ENCODE results near the gene CTNND2. TPM values are rescaled to one million over a fixed set of nuclear protein-coding genes. Genes with fewer than 3 reads are reported as not detected.

The CTNND2 gene
- total and polyA plus RNA-seq, 4 donors, result 0.05 to 0.50 (median 0.27) TPM

- Histone ChIP-seq H3K4me1 (ENCODE audit: control insufficient read depth in 4 of 4, insufficient read depth in 4 of 4, low read length in 3 of 4) (no peaks in the 10 kb centered on the region), H3K27me3 (ENCODE audit: control insufficient read depth in 4 of 4, insufficient read depth in 4 of 4, low read length in 3 of 4) (no peaks in the 10 kb centered on the region), H3K9me3 (ENCODE audit: control insufficient read depth in 4 of 4, low read length in 3 of 4) (no peaks in the 10 kb centered on the region), H3K36me3 (ENCODE audit: control insufficient read depth in 4 of 4, insufficient read depth in 3 of 4, low read depth in 1 of 4, low read length in 3 of 4) (no peaks in the 10 kb centered on the region), H3K27ac (ENCODE audit: low read depth in 1 of 2, low read length in 2 of 2) (no peak overlapping the region), H3K9ac (ENCODE audit: low read depth in 1 of 2, low read length in 2 of 2) (no peak overlapping the region), H3K4me3 (ENCODE audit: low read depth in 1 of 3, low read length in 3 of 3) (no peak overlapping the region)
- DNase-seq (ENCODE audit: low spot score), result no peak
- WGBS, result 78% methylated on average over 2 of the region's 2 CpGs
- TF ChIP-seq YY1 (IDR thresholded peaks at IDR 0.05), result no peak
Measured at GRCh38 chr5:10974850-10975249, 929.4 kb downstream of the CTNND2 start.

- DNase-seq (ENCODE audit: low spot score), result no peak
- Histone ChIP-seq H3K27me3 (ENCODE audit: control insufficient read depth in 4 of 4, insufficient read depth in 4 of 4, low read length in 3 of 4) (no peaks in the 10 kb centered on the region), H3K4me3 (ENCODE audit: low read depth in 1 of 3, low read length in 3 of 3) (no peak overlapping the region), H3K9me3 (ENCODE audit: control insufficient read depth in 4 of 4, low read length in 3 of 4) (no peaks in the 10 kb centered on the region), H3K27ac (ENCODE audit: low read depth in 1 of 2, low read length in 2 of 2) (no peak overlapping the region), H3K36me3 (ENCODE audit: control insufficient read depth in 4 of 4, insufficient read depth in 3 of 4, low read depth in 1 of 4, low read length in 3 of 4) (no peaks in the 10 kb centered on the region), H3K9ac (ENCODE audit: low read depth in 1 of 2, low read length in 2 of 2) (no peak overlapping the region), H3K4me1 (ENCODE audit: control insufficient read depth in 4 of 4, insufficient read depth in 4 of 4, low read length in 3 of 4) (no peaks in the 10 kb centered on the region)
- TF ChIP-seq GABPA (IDR thresholded peaks at IDR 0.05 in 1 of 2, conservative IDR thresholded peaks at IDR 0.05 in 1 of 2) (no peak), NR2F2 (IDR thresholded peaks at IDR 0.05) (no peak), CTCF (IDR thresholded peaks at IDR 0.05; ENCODE audit: low read depth, low read length, missing input control) (no peak), JUND (IDR thresholded peaks at IDR 0.05) (no peak), FOXA2 (IDR thresholded peaks at IDR 0.05) (no peak), REST (IDR thresholded peaks at IDR 0.05) (no peak)
- WGBS, result 93% methylated on average over 14 of the region's 14 CpGs
Measured at GRCh38 chr5:10973316-10973715, 930.9 kb downstream of the CTNND2 start.

GRCh38 chr5:10969684-10970180 lies 934.5 kb downstream of the CTNND2 start:
- Histone ChIP-seq H3K36me3 (ENCODE audit: control insufficient read depth in 4 of 4, insufficient read depth in 3 of 4, low read depth in 1 of 4, low read length in 3 of 4) (no peaks in the 10 kb centered on the region), H3K4me3 (ENCODE audit: low read depth in 1 of 3, low read length in 3 of 3) (no peak overlapping the region), H3K9ac (ENCODE audit: low read depth in 1 of 2, low read length in 2 of 2) (no peak overlapping the region), H3K27ac (ENCODE audit: low read depth in 1 of 2, low read length in 2 of 2) (no peak overlapping the region), H3K27me3 (ENCODE audit: control insufficient read depth in 4 of 4, insufficient read depth in 4 of 4, low read length in 3 of 4) (no peaks in the 10 kb centered on the region), H3K9me3 (ENCODE audit: control insufficient read depth in 4 of 4, low read length in 3 of 4) (no peaks in the 10 kb centered on the region), H3K4me1 (ENCODE audit: control insufficient read depth in 4 of 4, insufficient read depth in 4 of 4, low read length in 3 of 4) (no peaks in the 10 kb centered on the region)
- 63% methylated on average over 8 of the region's 8 CpGs for WGBS
- DNase-seq (ENCODE audit: low spot score), result no peak
- TF ChIP-seq ZBTB33 (IDR thresholded peaks at IDR 0.05), result no peak
- TF ChIP-seq HNF4A (conservative IDR thresholded peaks at IDR 0.05), result no peak
- TF ChIP-seq FOXA2 (IDR thresholded peaks at IDR 0.05), result no peak
- no peak for TF ChIP-seq EGR1 (IDR thresholded peaks at IDR 0.05; ENCODE audit: low read depth in 2 of 2)
- no peak for TF ChIP-seq YY1 (IDR thresholded peaks at IDR 0.05)
- TF ChIP-seq GABPA (IDR thresholded peaks at IDR 0.05 in 1 of 2, conservative IDR thresholded peaks at IDR 0.05 in 1 of 2), result no peak
- no peak for TF ChIP-seq TAF1 (conservative IDR thresholded peaks at IDR 0.05)
- TF ChIP-seq JUND (IDR thresholded peaks at IDR 0.05), result no peak
- TF ChIP-seq RAD21 (IDR thresholded peaks at IDR 0.05), result no peak
- TF ChIP-seq MAX (IDR thresholded peaks at IDR 0.05), result no peak
- TF ChIP-seq CTCF (IDR thresholded peaks at IDR 0.05; ENCODE audit: low read depth, low read length, missing input control), result no peak
- no peak for TF ChIP-seq SP1 (IDR thresholded peaks at IDR 0.05)
- no peak for TF ChIP-seq ATF3 (IDR thresholded peaks at IDR 0.05)
